ENCODE data around the gene BZW2. TPM values are rescaled to one million over a fixed set of nuclear protein-coding genes. Genes with fewer than 3 reads are reported as not detected.
A peak's percentile ranks its signal among the peaks of the same experiment; 100 is the strongest.

Gene BZW2
- total and polyA plus RNA-seq, 2 of the 13 experiments (the other 11 are each of a cell fraction or from before 2014, with no cell fraction given) = 21.8 to 95.2 TPM

DNA sequence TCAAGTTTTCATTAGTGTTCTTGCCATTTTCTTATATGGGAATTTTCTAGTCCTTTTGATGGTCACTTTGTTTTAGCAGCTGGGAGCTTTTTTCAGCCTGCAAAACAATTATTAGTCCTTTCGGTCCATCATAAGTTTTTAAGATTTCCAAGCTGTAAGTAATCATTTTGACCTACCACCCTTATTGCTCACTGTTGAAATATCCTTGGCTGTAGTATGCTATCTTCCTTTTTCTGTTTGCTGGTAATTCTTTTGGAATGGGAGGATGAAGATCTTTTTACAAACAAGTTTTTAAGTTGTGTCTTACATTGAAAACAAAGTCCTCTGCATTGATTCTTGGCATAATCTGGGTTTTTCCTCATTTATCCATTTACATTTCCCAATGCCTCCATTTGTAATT lies 24.0 kb downstream of the BZW2 start:
- Histone ChIP-seq H3K27ac (ENCODE audit: extremely low read length, insufficient read depth, low read length) (no peak overlapping the region), H3K9ac (ENCODE audit: insufficient read depth, low read depth, low read length) (no peak overlapping the region), H3K9me3 (ENCODE audit: low read length) (no peaks in the 10 kb centered on the region), H4K20me1 (ENCODE audit: insufficient read depth, low read length) (no peaks in the 10 kb centered on the region), H3K4me3 (replicated peaks in 1 of 3; ENCODE audit: insufficient read depth in 1 of 3, low read depth in 2 of 3, low read length in 3 of 3) (no peak overlapping the region), H3K27me3 (ENCODE audit: control insufficient read depth in 1 of 2, insufficient read depth in 2 of 2, low read length in 2 of 2) (no peaks in the 10 kb centered on the region), H3K79me2 (ENCODE audit: insufficient read depth, low read length) (peaks cover 26% of the 10 kb centered on the region), H2AFZ (ENCODE audit: low read length) (no peak overlapping the region), H3K4me2 (ENCODE audit: low read depth, low read length) (no peak overlapping the region), H3K36me3 (replicated peaks in 1 of 2; ENCODE audit: control insufficient read depth in 1 of 2, insufficient read depth in 2 of 2, low read length in 2 of 2) (peaks cover 6 to 19% of the 10 kb centered on the region in 2 experiments; a peak in 4 of 5 replicates), H3K4me1 (ENCODE audit: insufficient read depth, low read length) (peaks cover 15% of the 10 kb centered on the region)
- FAIRE-seq = no peak
- ATAC-seq = no peak
- no peak for TF ChIP-seq NR2F1 (CRISPR knock-in tag; IDR thresholded peaks at IDR 0.05)
- TF ChIP-seq ZNF17 (CRISPR knock-in tag; IDR thresholded peaks at IDR 0.05) = no peak
- in situ Hi-C loops (cut with HindIII; ENCODE audit: extremely low pct_ligation_motif_present, low pct_unique_long_range_greater_than_20kb) = no loop called here
- ChIA-PET CTCF (ENCODE audit: low intra/inter-chr PET ratio, low total read pairs) (no interaction called here), POLR2A (no interaction called here)
- BruUV-seq (replicated peaks) = no TSS peak
- 92% methylated on average over 1 of the region's 1 CpG for WGBS (ENCODE audit: low lambda C conversion rate)
- no peak for DNase-seq (ENCODE audit: low spot score)
- intact Hi-C loops (cut with micrococcal nuclease; ENCODE audit: unreplicated experiment) = no loop called here

GRCh38 chr7:16670731-16671344 lies 24.9 kb downstream of the BZW2 start:
- intact Hi-C loops (cut with micrococcal nuclease; ENCODE audit: unreplicated experiment) = no loop called here
- no peak for DNase-seq (ENCODE audit: low spot score)
- H3K4me1 ChIP-seq (ENCODE audit: insufficient read depth, low read length) = peaks cover 15% of the 10 kb centered on the region
- H2AFZ ChIP-seq (ENCODE audit: low read length) = no peak overlapping the region
- no peaks in the 10 kb centered on the region for H4K20me1 ChIP-seq (ENCODE audit: insufficient read depth, low read length)
- in situ Hi-C loops (cut with HindIII; ENCODE audit: extremely low pct_ligation_motif_present, low pct_unique_long_range_greater_than_20kb) = no loop called here
- no peak overlapping the region for H3K9ac ChIP-seq (ENCODE audit: insufficient read depth, low read depth, low read length)
- FAIRE-seq = no peak
- no peak overlapping the region for H3K4me2 ChIP-seq (ENCODE audit: low read depth, low read length)
- BruUV-seq (replicated peaks) = no TSS peak
- no peak for ATAC-seq
- no peak overlapping the region for H3K4me3 ChIP-seq (replicated peaks in 1 of 3; ENCODE audit: insufficient read depth in 1 of 3, low read depth in 2 of 3, low read length in 3 of 3)
- no peaks in the 10 kb centered on the region for H3K27me3 ChIP-seq (ENCODE audit: control insufficient read depth in 1 of 2, insufficient read depth in 2 of 2, low read length in 2 of 2)
- H3K27ac ChIP-seq (ENCODE audit: extremely low read length, insufficient read depth, low read length) = no peak overlapping the region
- peaks cover 26% of the 10 kb centered on the region for H3K79me2 ChIP-seq (ENCODE audit: insufficient read depth, low read length)
- TF ChIP-seq, protein P1, sequence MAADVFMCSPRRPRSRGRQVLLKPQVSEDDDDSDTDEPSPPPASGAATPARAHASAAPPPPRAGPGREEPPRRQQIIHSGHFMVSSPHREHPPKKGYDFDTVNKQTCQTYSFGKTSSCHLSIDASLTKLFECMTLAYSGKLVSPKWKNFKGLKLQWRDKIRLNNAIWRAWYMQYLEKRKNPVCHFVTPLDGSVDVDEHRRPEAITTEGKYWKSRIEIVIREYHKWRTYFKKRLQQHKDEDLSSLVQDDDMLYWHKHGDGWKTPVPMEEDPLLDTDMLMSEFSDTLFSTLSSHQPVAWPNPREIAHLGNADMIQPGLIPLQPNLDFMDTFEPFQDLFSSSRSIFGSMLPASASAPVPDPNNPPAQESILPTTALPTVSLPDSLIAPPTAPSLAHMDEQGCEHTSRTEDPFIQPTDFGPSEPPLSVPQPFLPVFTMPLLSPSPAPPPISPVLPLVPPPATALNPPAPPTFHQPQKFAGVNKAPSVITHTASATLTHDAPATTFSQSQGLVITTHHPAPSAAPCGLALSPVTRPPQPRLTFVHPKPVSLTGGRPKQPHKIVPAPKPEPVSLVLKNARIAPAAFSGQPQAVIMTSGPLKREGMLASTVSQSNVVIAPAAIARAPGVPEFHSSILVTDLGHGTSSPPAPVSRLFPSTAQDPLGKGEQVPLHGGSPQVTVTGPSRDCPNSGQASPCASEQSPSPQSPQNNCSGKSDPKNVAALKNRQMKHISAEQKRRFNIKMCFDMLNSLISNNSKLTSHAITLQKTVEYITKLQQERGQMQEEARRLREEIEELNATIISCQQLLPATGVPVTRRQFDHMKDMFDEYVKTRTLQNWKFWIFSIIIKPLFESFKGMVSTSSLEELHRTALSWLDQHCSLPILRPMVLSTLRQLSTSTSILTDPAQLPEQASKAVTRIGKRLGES (CRISPR knock-in tag; IDR thresholded peaks at IDR 0.05; ENCODE audit: borderline replicate concordance) = no peak
- TF ChIP-seq TFDP2 (CRISPR knock-in tag; IDR thresholded peaks at IDR 0.05) (no peak), MAFF (IDR thresholded peaks at IDR 0.05; ENCODE audit: low read depth, low read length) (peak; percentile 72), MAFK (conservative IDR thresholded peaks at IDR 0.05 in 1 of 2, IDR thresholded peaks at IDR 0.05 in 1 of 2; ENCODE audit: low read length in 2 of 2) (peak; percentile 78 to 85)
- H3K9me3 ChIP-seq (ENCODE audit: low read length) = no peaks in the 10 kb centered on the region
- WGBS (ENCODE audit: low lambda C conversion rate) = 98% methylated on average over 4 of the region's 4 CpGs
- ChIA-PET POLR2A (no interaction called here), CTCF (ENCODE audit: low intra/inter-chr PET ratio, low total read pairs) (no interaction called here)
- H3K36me3 ChIP-seq (replicated peaks in 1 of 2; ENCODE audit: control insufficient read depth in 1 of 2, insufficient read depth in 2 of 2, low read length in 2 of 2) = peaks cover 8 to 27% of the 10 kb centered on the region in 2 experiments; a peak in 4 of 5 replicates
